NT2/D1 (cell line): ENCODE data around the gene STXBP6.

ENCODE experiments used
- YY1 ChIP-seq: IDR thresholded peaks from 2 replicates; pipeline ENCODE4 v1.6.1; 2011; ENCODE audit not compliant: insufficient read length, insufficient read depth
- ZNF274 ChIP-seq: IDR thresholded peaks from 2 replicates; pipeline ENCODE4 v1.6.1; 2011; ENCODE audit warnings: mild to moderate bottlenecking, low read depth, low read length

GRCh38 chr14:24761141-24761540 lies 288.8 kb downstream of the STXBP6 start:
- TF ChIP-seq ZNF274 = no peak
- TF ChIP-seq YY1 = no peak
